WTC11 (cell line): ENCODE data around the gene E2F2. TPM values are rescaled to one million over a fixed set of nuclear protein-coding genes. Genes with fewer than 3 reads are reported as not detected.
A peak's percentile ranks its signal among the peaks of the same experiment; 100 is the strongest.

Experiments used
- ATAC-seq: fragments of 200-7000 bp; cut with Tn5 transposase; 2 replicates; pipeline ENCODE4 v1.10.0; 2021; ENCODE audit warnings: mild to moderate bottlenecking, moderate library complexity
- CTCF ChIA-PET: fragments of 300-600 bp; sonication (Branson Sonifier 250); formaldehyde crosslinking; loops from one replicate; lab custom pipeline; 2021; ENCODE audit warnings: antibody characterized with exemption; lab: Charles Lee
- POLR2A ChIA-PET: fragments of 350-600 bp; sonication (Branson Sonifier 250); formaldehyde crosslinking; loops from one replicate; lab custom pipeline; 2021; ENCODE audit warnings: antibody characterized with exemption; lab: Charles Lee
- DNase-seq: peaks from one replicate; pipeline ENCODE4 v3.0.0; 2021; ENCODE audit warnings: low spot score
- H3K27ac Mint-ChIP-seq: 2 replicates; pipeline ENCODE4 v1.8.0; 2021; ENCODE audit warnings: mixed read lengths
- H3K27me3 Mint-ChIP-seq: 2 replicates; pipeline ENCODE4 v1.8.0; 2021; ENCODE audit warnings: low read depth, mild to moderate bottlenecking, moderate library complexity, mixed read lengths
- H3K36me3 Mint-ChIP-seq: 2 replicates; pipeline ENCODE4 v1.8.0; 2021; ENCODE audit warnings: mixed read lengths
- H3K4me1 Mint-ChIP-seq: 2 replicates; pipeline ENCODE4 v1.8.0; 2022; ENCODE audit warnings: mixed read lengths
- H3K4me3 Mint-ChIP-seq: 2 replicates; pipeline ENCODE4 v1.8.0; 2021; ENCODE audit warnings: mild to moderate bottlenecking, moderate library complexity, mixed read lengths
- H3K9me3 Mint-ChIP-seq: 2 replicates; pipeline ENCODE4 v1.8.0; 2021; ENCODE audit warnings: mixed read lengths
- ATF1 ChIP-seq: sonication (generic); formaldehyde crosslinking; IDR thresholded peaks from 2 replicates; pipeline ENCODE4 v1.8.1; 2023; ENCODE audit warnings: mild to moderate bottlenecking, moderate library complexity, missing genetic modification reagents
- ERG ChIP-seq: fragments of 250-450 bp; sonication (Bioruptor Pico); IDR thresholded peaks from 2 replicates; pipeline ENCODE4 v1.8.0; 2021; ENCODE audit warnings: mild to moderate bottlenecking
- ESRRA ChIP-seq: sonication (generic); formaldehyde crosslinking; IDR thresholded peaks from 2 replicates; pipeline ENCODE4 v1.8.1; 2022; ENCODE audit warnings: mild to moderate bottlenecking, missing genetic modification reagents, borderline replicate concordance
- KAT7 ChIP-seq: sonication (generic); formaldehyde crosslinking; IDR thresholded peaks from 2 replicates; pipeline ENCODE4 v1.8.1; 2023; ENCODE audit warnings: missing genetic modification reagents, mild to moderate bottlenecking, borderline replicate concordance
- NFATC4 ChIP-seq: fragments of 250-450 bp; sonication (Bioruptor Pico); IDR thresholded peaks from 2 replicates; pipeline ENCODE4 v1.9.0; 2021; ENCODE audit warnings: mild to moderate bottlenecking
- NFYB ChIP-seq: sonication (generic); formaldehyde crosslinking; conservative IDR thresholded peaks from 2 replicates; pipeline ENCODE4 v1.8.0; 2022; ENCODE audit warnings: low read depth, missing genetic modification reagents
- NR1H2 ChIP-seq: sonication (generic); formaldehyde crosslinking; IDR thresholded peaks from 2 replicates; pipeline ENCODE4 v1.9.0; 2021; ENCODE audit warnings: mild to moderate bottlenecking, moderate library complexity, missing genetic modification reagents
- STAT6 ChIP-seq: sonication (generic); formaldehyde crosslinking; conservative IDR thresholded peaks from 2 replicates; pipeline ENCODE4 v1.8.1; 2023; ENCODE audit warnings: mild to moderate bottlenecking, low read depth, missing genetic modification reagents, moderate library complexity
- TCF7 ChIP-seq: sonication (generic); formaldehyde crosslinking; IDR thresholded peaks from 2 replicates; pipeline ENCODE4 v1.8.0; 2022; ENCODE audit warnings: mild to moderate bottlenecking, low read depth, missing genetic modification reagents, moderate library complexity
- ZNF138 ChIP-seq: sonication (generic); formaldehyde crosslinking; conservative IDR thresholded peaks from 2 replicates; pipeline ENCODE4 v1.8.1; 2022; ENCODE audit warnings: mild to moderate bottlenecking, moderate library complexity, missing genetic modification reagents
- ZNF219 ChIP-seq: sonication (generic); formaldehyde crosslinking; IDR thresholded peaks from 2 replicates; pipeline ENCODE4 v1.8.0; 2023; ENCODE audit warnings: missing genetic modification reagents, mild to moderate bottlenecking, borderline replicate concordance
- ZNF281 ChIP-seq: sonication (generic); formaldehyde crosslinking; IDR thresholded peaks from 2 replicates; pipeline ENCODE4 v1.8.0; 2023; ENCODE audit warnings: mild to moderate bottlenecking, missing genetic modification reagents
- ZSCAN18 ChIP-seq: fragments of 250-450 bp; sonication (Bioruptor Pico); IDR thresholded peaks from 2 replicates; pipeline ENCODE4 v2.1.2; 2022; ENCODE audit warnings: mild to moderate bottlenecking, moderate library complexity
- total RNA-seq: library from RNA; stranded (reverse); gene quantifications from 3 replicates; pipeline ENCODE4 v1.2.3, GENCODE V29; 2021
- TF ChIP-seq, protein P1 (sequence below): fragments of 250-450 bp; sonication (Bioruptor Pico); IDR thresholded peaks from 2 replicates; pipeline ENCODE4 v1.9.0; 2021; ENCODE audit warnings: mild to moderate bottlenecking
- TF ChIP-seq, protein P2 (sequence below): sonication (generic); formaldehyde crosslinking; IDR thresholded peaks from 2 replicates; pipeline ENCODE4 v1.8.0; 2023; ENCODE audit warnings: missing genetic modification reagents, mild to moderate bottlenecking, borderline replicate concordance
- TF ChIP-seq, protein P3 (sequence below): sonication (generic); formaldehyde crosslinking; IDR thresholded peaks from 2 replicates; pipeline ENCODE4 v1.8.1; 2022; ENCODE audit warnings: mild to moderate bottlenecking, missing genetic modification reagents, moderate library complexity, borderline replicate concordance

Gene E2F2
- total RNA-seq, 1 experiment from 2014 or later: 5.6 TPM

DNA sequence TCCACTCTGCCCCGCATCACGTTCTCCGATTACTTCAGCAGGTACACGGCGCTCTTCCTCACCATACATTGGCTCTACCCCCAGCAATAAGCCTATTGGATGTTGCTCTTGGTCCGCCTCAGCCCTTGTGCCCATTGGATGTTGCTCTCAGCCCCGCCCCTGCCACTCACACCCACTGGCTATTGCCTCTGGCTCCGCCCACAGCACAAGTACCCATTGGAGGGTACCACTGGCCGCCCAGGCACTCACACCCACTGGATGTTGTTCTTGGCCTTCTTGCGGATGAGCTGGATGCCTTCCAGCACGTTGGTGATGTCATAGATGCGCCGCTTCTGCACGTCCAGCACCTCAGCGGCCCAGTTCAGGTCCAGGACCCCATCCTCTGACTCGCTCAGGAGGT lies 9.4 kb downstream of the E2F2 start:
- CTCF ChIA-PET: interaction anchor here (2.5 to 8.0 kb wide), 2 partner anchors 18 to 23 kb away, joined by 8 to 101 read pairs; no protein-coding TSS in a partner anchor
- H3K9me3 Mint-ChIP-seq: no peaks in the 10 kb centered on the region
- POLR2A ChIA-PET: no interaction called here
- TF ChIP-seq ATF1 (CRISPR knock-in tag): no peak
- peak; percentile 58 for TF ChIP-seq NFYB (CRISPR knock-in tag)
- peaks cover 15% of the 10 kb centered on the region for H3K4me1 Mint-ChIP-seq
- DNase-seq (peak; percentile 32), ATAC-seq (peak; percentile 81)
- H3K4me3 Mint-ChIP-seq: no peak overlapping the region
- no peak overlapping the region for H3K27ac Mint-ChIP-seq
- H3K36me3 Mint-ChIP-seq: peaks cover 17% of the 10 kb centered on the region
- H3K27me3 Mint-ChIP-seq: no peaks in the 10 kb centered on the region

GRCh38 chr1:23517581-23517980 lies 13.5 kb downstream of the E2F2 start:
- ChIA-PET POLR2A (no interaction called here), CTCF (no interaction called here)
- ATAC-seq (no peak), DNase-seq (no peak)
- Mint-ChIP-seq H3K27me3 (no peaks in the 10 kb centered on the region), H3K4me1 (no peaks in the 10 kb centered on the region), H3K9me3 (no peaks in the 10 kb centered on the region), H3K27ac (no peak overlapping the region), H3K4me3 (no peak overlapping the region), H3K36me3 (peaks cover 21% of the 10 kb centered on the region)
- no peak for TF ChIP-seq NR1H2 (CRISPR knock-in tag)
- TF ChIP-seq, protein P1, sequence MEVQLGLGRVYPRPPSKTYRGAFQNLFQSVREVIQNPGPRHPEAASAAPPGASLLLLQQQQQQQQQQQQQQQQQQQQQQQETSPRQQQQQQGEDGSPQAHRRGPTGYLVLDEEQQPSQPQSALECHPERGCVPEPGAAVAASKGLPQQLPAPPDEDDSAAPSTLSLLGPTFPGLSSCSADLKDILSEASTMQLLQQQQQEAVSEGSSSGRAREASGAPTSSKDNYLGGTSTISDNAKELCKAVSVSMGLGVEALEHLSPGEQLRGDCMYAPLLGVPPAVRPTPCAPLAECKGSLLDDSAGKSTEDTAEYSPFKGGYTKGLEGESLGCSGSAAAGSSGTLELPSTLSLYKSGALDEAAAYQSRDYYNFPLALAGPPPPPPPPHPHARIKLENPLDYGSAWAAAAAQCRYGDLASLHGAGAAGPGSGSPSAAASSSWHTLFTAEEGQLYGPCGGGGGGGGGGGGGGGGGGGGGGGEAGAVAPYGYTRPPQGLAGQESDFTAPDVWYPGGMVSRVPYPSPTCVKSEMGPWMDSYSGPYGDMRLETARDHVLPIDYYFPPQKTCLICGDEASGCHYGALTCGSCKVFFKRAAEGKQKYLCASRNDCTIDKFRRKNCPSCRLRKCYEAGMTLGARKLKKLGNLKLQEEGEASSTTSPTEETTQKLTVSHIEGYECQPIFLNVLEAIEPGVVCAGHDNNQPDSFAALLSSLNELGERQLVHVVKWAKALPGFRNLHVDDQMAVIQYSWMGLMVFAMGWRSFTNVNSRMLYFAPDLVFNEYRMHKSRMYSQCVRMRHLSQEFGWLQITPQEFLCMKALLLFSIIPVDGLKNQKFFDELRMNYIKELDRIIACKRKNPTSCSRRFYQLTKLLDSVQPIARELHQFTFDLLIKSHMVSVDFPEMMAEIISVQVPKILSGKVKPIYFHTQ (CRISPR knock-in tag): no peak
- no peak for TF ChIP-seq STAT6 (CRISPR knock-in tag)
- TF ChIP-seq ZNF219 (CRISPR knock-in tag): no peak
- no peak for TF ChIP-seq ZNF138 (CRISPR knock-in tag)
- no peak for TF ChIP-seq KAT7
- no peak for TF ChIP-seq ESRRA (CRISPR knock-in tag)
- TF ChIP-seq ERG (CRISPR knock-in tag): no peak
- TF ChIP-seq NFATC4 (CRISPR knock-in tag): no peak
- TF ChIP-seq ZSCAN18 (CRISPR knock-in tag): no peak
- TF ChIP-seq ZNF281 (CRISPR knock-in tag): no peak
- TF ChIP-seq TCF7 (CRISPR knock-in tag): no peak
- TF ChIP-seq, protein P2, sequence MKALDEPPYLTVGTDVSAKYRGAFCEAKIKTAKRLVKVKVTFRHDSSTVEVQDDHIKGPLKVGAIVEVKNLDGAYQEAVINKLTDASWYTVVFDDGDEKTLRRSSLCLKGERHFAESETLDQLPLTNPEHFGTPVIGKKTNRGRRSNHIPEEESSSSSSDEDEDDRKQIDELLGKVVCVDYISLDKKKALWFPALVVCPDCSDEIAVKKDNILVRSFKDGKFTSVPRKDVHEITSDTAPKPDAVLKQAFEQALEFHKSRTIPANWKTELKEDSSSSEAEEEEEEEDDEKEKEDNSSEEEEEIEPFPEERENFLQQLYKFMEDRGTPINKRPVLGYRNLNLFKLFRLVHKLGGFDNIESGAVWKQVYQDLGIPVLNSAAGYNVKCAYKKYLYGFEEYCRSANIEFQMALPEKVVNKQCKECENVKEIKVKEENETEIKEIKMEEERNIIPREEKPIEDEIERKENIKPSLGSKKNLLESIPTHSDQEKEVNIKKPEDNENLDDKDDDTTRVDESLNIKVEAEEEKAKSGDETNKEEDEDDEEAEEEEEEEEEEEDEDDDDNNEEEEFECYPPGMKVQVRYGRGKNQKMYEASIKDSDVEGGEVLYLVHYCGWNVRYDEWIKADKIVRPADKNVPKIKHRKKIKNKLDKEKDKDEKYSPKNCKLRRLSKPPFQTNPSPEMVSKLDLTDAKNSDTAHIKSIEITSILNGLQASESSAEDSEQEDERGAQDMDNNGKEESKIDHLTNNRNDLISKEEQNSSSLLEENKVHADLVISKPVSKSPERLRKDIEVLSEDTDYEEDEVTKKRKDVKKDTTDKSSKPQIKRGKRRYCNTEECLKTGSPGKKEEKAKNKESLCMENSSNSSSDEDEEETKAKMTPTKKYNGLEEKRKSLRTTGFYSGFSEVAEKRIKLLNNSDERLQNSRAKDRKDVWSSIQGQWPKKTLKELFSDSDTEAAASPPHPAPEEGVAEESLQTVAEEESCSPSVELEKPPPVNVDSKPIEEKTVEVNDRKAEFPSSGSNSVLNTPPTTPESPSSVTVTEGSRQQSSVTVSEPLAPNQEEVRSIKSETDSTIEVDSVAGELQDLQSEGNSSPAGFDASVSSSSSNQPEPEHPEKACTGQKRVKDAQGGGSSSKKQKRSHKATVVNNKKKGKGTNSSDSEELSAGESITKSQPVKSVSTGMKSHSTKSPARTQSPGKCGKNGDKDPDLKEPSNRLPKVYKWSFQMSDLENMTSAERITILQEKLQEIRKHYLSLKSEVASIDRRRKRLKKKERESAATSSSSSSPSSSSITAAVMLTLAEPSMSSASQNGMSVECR (CRISPR knock-in tag): no peak
- TF ChIP-seq, protein P3, sequence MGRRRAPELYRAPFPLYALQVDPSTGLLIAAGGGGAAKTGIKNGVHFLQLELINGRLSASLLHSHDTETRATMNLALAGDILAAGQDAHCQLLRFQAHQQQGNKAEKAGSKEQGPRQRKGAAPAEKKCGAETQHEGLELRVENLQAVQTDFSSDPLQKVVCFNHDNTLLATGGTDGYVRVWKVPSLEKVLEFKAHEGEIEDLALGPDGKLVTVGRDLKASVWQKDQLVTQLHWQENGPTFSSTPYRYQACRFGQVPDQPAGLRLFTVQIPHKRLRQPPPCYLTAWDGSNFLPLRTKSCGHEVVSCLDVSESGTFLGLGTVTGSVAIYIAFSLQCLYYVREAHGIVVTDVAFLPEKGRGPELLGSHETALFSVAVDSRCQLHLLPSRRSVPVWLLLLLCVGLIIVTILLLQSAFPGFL: no peak
